Immature natural killer cell (primary cell): ENCODE data around the gene RPS27L. TPM values are rescaled to one million over a fixed set of nuclear protein-coding genes. Genes with fewer than 3 reads are reported as not detected.

Source experiments
- polyA plus RNA-seq, 3 donors: library from polyadenylated mRNA; unstranded; fragments of 300-500 nt; fragmentation: Illumina TruSeq; gene quantifications; one replicate each; pipeline ENCODE4 v1.2.3, GENCODE V29; 2021

The RPS27L gene
- polyA plus RNA-seq, 3 donors from 2014 or later = 135 to 198 (median 154) TPM

Other genes with a start within 250 kb of the RPS27L start
- gene TPM1, start 114.7 kb downstream of the RPS27L start, polyA plus RNA-seq = 10 to 100 TPM in 1 of 3 donors, 1 to 10 TPM in 2; 9.1 to 11.9 (median 9.2) TPM
- gene LACTB, start 35.6 kb downstream of the RPS27L start, polyA plus RNA-seq = 10 to 100 TPM; 11.3 to 11.7 (median 11.5) TPM
- gene RAB8B, start 32.1 kb upstream of the RPS27L start, polyA plus RNA-seq = 100 to 1,000 TPM in 1 of 3 donors, 10 to 100 TPM in 2; 64.6 to 123 (median 79.7) TPM
- 1 to 10 TPM; 4.8 to 7.8 (median 5.7) TPM for gene APH1B, start 120.1 kb upstream of the RPS27L start, polyA plus RNA-seq
- not detected for gene CA12, start 224.4 kb upstream of the RPS27L start, polyA plus RNA-seq